GM19452 (cell line): Measurements from ENCODE around the gene SLCO4A1.
A peak's percentile ranks its signal among the peaks of the same experiment; 100 is the strongest.
"Not testable (repeated sequence)": the region's sequence is repeated elsewhere in the genome, so short reads cannot be mapped to it uniquely, and the experiment has no call there.

Experiments
- ATAC-seq: cut with Tn5 transposase; IDR thresholded peaks from one replicate; pipeline ENCODE4 v1.9.1; 2021; ENCODE audit not compliant: unreplicated experiment

SLCO4A1 gene

GRCh38 chr20:62622178-62622876 is 20.0 kb upstream of the SLCO4A1 start:
- no peak for ATAC-seq

GRCh38 chr20:62622877-62623487 is 19.3 kb upstream of the SLCO4A1 start:
- no peak for ATAC-seq

GRCh38 chr20:62623488-62624324 is 18.6 kb upstream of the SLCO4A1 start:
- peak; percentile 79 for ATAC-seq

- ATAC-seq, result peak; percentile 33
Observed at GRCh38 chr20:62624325-62624690, 18.0 kb upstream of the SLCO4A1 start.

- no peak for ATAC-seq
Observed at GRCh38 chr20:62624719-62625453, 17.4 kb upstream of the SLCO4A1 start.

GRCh38 chr20:62625516-62625915 is 16.8 kb upstream of the SLCO4A1 start:
- ATAC-seq, result no peak

- ATAC-seq, result no peak
Observed at GRCh38 chr20:62625921-62626547, 16.3 kb upstream of the SLCO4A1 start.

- not testable (repeated sequence) for ATAC-seq
Observed at GRCh38 chr20:62627425-62627824, 14.9 kb upstream of the SLCO4A1 start.

- ATAC-seq, result no peak
Observed at GRCh38 chr20:62627901-62628612, 14.2 kb upstream of the SLCO4A1 start.

- ATAC-seq, result no peak
Observed at GRCh38 chr20:62628691-62629090, 13.6 kb upstream of the SLCO4A1 start.

- ATAC-seq, result no peak
Observed at GRCh38 chr20:62629864-62630470, 12.3 kb upstream of the SLCO4A1 start.

GRCh38 chr20:62631336-62632308 is 10.7 kb upstream of the SLCO4A1 start:
- no peak for ATAC-seq

GRCh38 chr20:62632575-62633090 is 9.7 kb upstream of the SLCO4A1 start:
- no peak for ATAC-seq

- ATAC-seq, result no peak
Observed at GRCh38 chr20:62633598-62634329, 8.5 kb upstream of the SLCO4A1 start.

- ATAC-seq, result no peak
Observed at GRCh38 chr20:62634330-62634967, 7.9 kb upstream of the SLCO4A1 start.

- ATAC-seq, result no peak
Observed at GRCh38 chr20:62635232-62635631, 7.1 kb upstream of the SLCO4A1 start.

GRCh38 chr20:62635852-62636251 is 6.5 kb upstream of the SLCO4A1 start:
- ATAC-seq, result no peak
